ENCODE results near the gene TSPEAR.

TSPEAR gene

GRCh38 chr21:44583089-44583799 lies 128.1 kb downstream of the TSPEAR start:
- no peak for TF ChIP-seq ZFX (IDR thresholded peaks at IDR 0.05; ENCODE audit: borderline replicate concordance)
- no peak for TF ChIP-seq CTCF (IDR thresholded peaks at IDR 0.05)
- H3K27ac ChIP-seq: peak overlapping the region; percentile 44

GRCh38 chr21:44582055-44582454 lies 129.3 kb downstream of the TSPEAR start:
- H3K27ac ChIP-seq: no peak overlapping the region
- TF ChIP-seq CTCF (IDR thresholded peaks at IDR 0.05): no peak
- no peak for TF ChIP-seq ZFX (IDR thresholded peaks at IDR 0.05; ENCODE audit: borderline replicate concordance)

GRCh38 chr21:44581158-44581557 lies 130.2 kb downstream of the TSPEAR start:
- H3K27ac ChIP-seq: peak overlapping the region; percentile 47
- no peak for TF ChIP-seq ZFX (IDR thresholded peaks at IDR 0.05; ENCODE audit: borderline replicate concordance)
- no peak for TF ChIP-seq CTCF (IDR thresholded peaks at IDR 0.05)

- peak; percentile 41 for TF ChIP-seq CTCF (IDR thresholded peaks at IDR 0.05)
- peak within 1 kb of the TSS; percentile 47 for H3K27ac ChIP-seq
Observed at GRCh38 chr21:44580231-44580821, 131.0 kb downstream of the TSPEAR start, which contains the start of gene KRTAP10-5. TSS of gene KRTAP10-5 (minus strand) at chr21:44580604. CDS start at chr21:44580578, 26 bp downstream.

GRCh38 chr21:44579833-44580144 lies 131.6 kb downstream of the TSPEAR start:
- TF ChIP-seq ZFX (IDR thresholded peaks at IDR 0.05; ENCODE audit: borderline replicate concordance) (no peak), CTCF (IDR thresholded peaks at IDR 0.05) (no peak)
- H3K27ac ChIP-seq: no peak overlapping the region

GRCh38 chr21:44579056-44579832 lies 132.1 kb downstream of the TSPEAR start:
- TF ChIP-seq ZFX (IDR thresholded peaks at IDR 0.05; ENCODE audit: borderline replicate concordance): no peak
- TF ChIP-seq CTCF (IDR thresholded peaks at IDR 0.05): no peak

More at GRCh38 chr21:44579056-44579832, 132.1 kb downstream of the TSPEAR start:
- no peak overlapping the region for H3K27ac ChIP-seq

All from 22Rv1 (cell line).